Measurements from ENCODE around the gene TOR1AIP2.
"Not testable (repeated sequence)": the region's sequence is repeated elsewhere in the genome, so short reads cannot be mapped to it uniquely, and the experiment has no call there.

The TOR1AIP2 gene

GRCh38 chr1:179853102-179853501 is 24.5 kb downstream of the TOR1AIP2 start:
- no peak for DNase-seq
- H3K27me3 ChIP-seq, result no peaks in the 10 kb centered on the region
- H3K4me3 ChIP-seq, result no peak overlapping the region
- no peaks in the 10 kb centered on the region for H3K4me1 ChIP-seq
- H3K9me3 ChIP-seq, result no peaks in the 10 kb centered on the region
- intact Hi-C loops (cut with DNase I; ENCODE audit: low total_unique reads), result no loop called here
- no peak for TF ChIP-seq CTCF (IDR thresholded peaks at IDR 0.05)
- no peak overlapping the region for H3K27ac ChIP-seq
- peaks cover 49 to 82% (median 53%) of the 10 kb centered on the region in 3 donors for H3K36me3 ChIP-seq

GRCh38 chr1:179848233-179848632 is 29.4 kb downstream of the TOR1AIP2 start:
- Histone ChIP-seq H3K9me3 (no peaks in the 10 kb centered on the region), H3K36me3 (peaks cover 57 to 90% (median 73%) of the 10 kb centered on the region in 3 donors), H3K4me3 (no peak overlapping the region), H3K27me3 (no peaks in the 10 kb centered on the region), H3K27ac (no peak overlapping the region), H3K4me1 (no peaks in the 10 kb centered on the region)
- no peak for DNase-seq
- intact Hi-C loops (cut with DNase I; ENCODE audit: low total_unique reads), result no loop called here
- no peak for TF ChIP-seq CTCF (IDR thresholded peaks at IDR 0.05)

GRCh38 chr1:179840107-179840506 is 37.5 kb downstream of the TOR1AIP2 start:
- Histone ChIP-seq H3K9me3 (no peaks in the 10 kb centered on the region), H3K27me3 (no peaks in the 10 kb centered on the region), H3K27ac (no peak overlapping the region), H3K4me3 (no peak overlapping the region), H3K4me1 (no peaks in the 10 kb centered on the region), H3K36me3 (peaks cover 22 to 48% (median 27%) of the 10 kb centered on the region in 3 donors)
- intact Hi-C loops (cut with DNase I; ENCODE audit: low total_unique reads), result no loop called here
- TF ChIP-seq CTCF (IDR thresholded peaks at IDR 0.05), result no peak
- DNase-seq, result no peak

- H3K4me3 ChIP-seq; H3K9me3 ChIP-seq; H3K27me3 ChIP-seq; H3K27ac ChIP-seq; H3K4me1 ChIP-seq; DNase-seq; intact Hi-C loops (cut with DNase I; ENCODE audit: low total_unique reads): not testable (repeated sequence)
- peaks cover 9 to 36% (median 25%) of the 10 kb centered on the region in 3 donors for H3K36me3 ChIP-seq
Measured at GRCh38 chr1:179836686-179837445, 40.7 kb downstream of the TOR1AIP2 start.

GRCh38 chr1:179831852-179832699 is 45.5 kb downstream of the TOR1AIP2 start:
- H3K36me3 ChIP-seq, result peaks cover 0 to 15% (median 13%) of the 10 kb centered on the region in 3 donors
- H3K27ac ChIP-seq, result no peak overlapping the region
- H3K4me1 ChIP-seq, result no peaks in the 10 kb centered on the region
- intact Hi-C loops (cut with DNase I; ENCODE audit: low total_unique reads), result no loop called here
- H3K27me3 ChIP-seq, result no peaks in the 10 kb centered on the region
- DNase-seq, result no peak
- H3K4me3 ChIP-seq, result no peak overlapping the region
- no peak for TF ChIP-seq CTCF (IDR thresholded peaks at IDR 0.05)
- H3K9me3 ChIP-seq, result no peaks in the 10 kb centered on the region

- Histone ChIP-seq H3K4me3 (no peak overlapping the region), H3K36me3 (peaks cover 0 to 10% (median 7%) of the 10 kb centered on the region in 3 donors), H3K27ac (no peak overlapping the region), H3K9me3 (no peaks in the 10 kb centered on the region), H3K4me1 (no peaks in the 10 kb centered on the region), H3K27me3 (no peaks in the 10 kb centered on the region)
- intact Hi-C loops (cut with DNase I; ENCODE audit: low total_unique reads), result no loop called here
- TF ChIP-seq CTCF (IDR thresholded peaks at IDR 0.05), result no peak
- no peak for DNase-seq
Measured at GRCh38 chr1:179831225-179831624, 46.4 kb downstream of the TOR1AIP2 start.

All from tibial artery (tissue), 4 donors.